NCI-H2196 (cell line): Measurements from ENCODE around the gene IQSEC3.
A peak's percentile ranks its signal among the peaks of the same experiment; 100 is the strongest.

Experiments
- DNase-seq: peaks from one replicate; lab custom pipeline; 2025; ENCODE audit not compliant: unreplicated experiment; lab: John Stamatoyannopoulos, UW

Gene IQSEC3

GRCh38 chr12:162467-163307, 96.1 kb downstream of the IQSEC3 start:
- no peak for DNase-seq

- DNase-seq, result no peak
These were observed 96.9 kb downstream of the IQSEC3 start for GRCh38 chr12:163406-163986.

GRCh38 chr12:164207-164606, 97.6 kb downstream of the IQSEC3 start:
- no peak for DNase-seq

- no peak for DNase-seq
These were observed 99.3 kb downstream of the IQSEC3 start for GRCh38 chr12:165862-166368.

- no peak for DNase-seq
These were observed 100.0 kb downstream of the IQSEC3 start for GRCh38 chr12:166425-167075.

GRCh38 chr12:167959-168600, 101.5 kb downstream of the IQSEC3 start:
- DNase-seq, result no peak

GRCh38 chr12:168763-169525, 102.4 kb downstream of the IQSEC3 start:
- DNase-seq, result no peak

- DNase-seq, result no peak
These were observed 103.2 kb downstream of the IQSEC3 start for GRCh38 chr12:169528-170370.

GRCh38 chr12:170371-171225, 104.0 kb downstream of the IQSEC3 start:
- no peak for DNase-seq

- no peak for DNase-seq
These were observed 104.7 kb downstream of the IQSEC3 start for GRCh38 chr12:171276-171675.

GRCh38 chr12:171743-172676, 105.4 kb downstream of the IQSEC3 start:
- no peak for DNase-seq

GRCh38 chr12:172732-173161, 106.2 kb downstream of the IQSEC3 start:
- no peak for DNase-seq

- no peak for DNase-seq
These were observed 107.6 kb downstream of the IQSEC3 start for GRCh38 chr12:174124-174523.

GRCh38 chr12:174596-174995, 108.0 kb downstream of the IQSEC3 start:
- no peak for DNase-seq

GRCh38 chr12:175250-175649, 108.7 kb downstream of the IQSEC3 start:
- DNase-seq, result peak; percentile 5

- no peak for DNase-seq
These were observed 109.2 kb downstream of the IQSEC3 start for GRCh38 chr12:175759-176158.

- DNase-seq, result no peak
These were observed 110.0 kb downstream of the IQSEC3 start for GRCh38 chr12:176321-177181.
